ENCODE data around the gene ERCC5.

ERCC5 gene

DNA sequence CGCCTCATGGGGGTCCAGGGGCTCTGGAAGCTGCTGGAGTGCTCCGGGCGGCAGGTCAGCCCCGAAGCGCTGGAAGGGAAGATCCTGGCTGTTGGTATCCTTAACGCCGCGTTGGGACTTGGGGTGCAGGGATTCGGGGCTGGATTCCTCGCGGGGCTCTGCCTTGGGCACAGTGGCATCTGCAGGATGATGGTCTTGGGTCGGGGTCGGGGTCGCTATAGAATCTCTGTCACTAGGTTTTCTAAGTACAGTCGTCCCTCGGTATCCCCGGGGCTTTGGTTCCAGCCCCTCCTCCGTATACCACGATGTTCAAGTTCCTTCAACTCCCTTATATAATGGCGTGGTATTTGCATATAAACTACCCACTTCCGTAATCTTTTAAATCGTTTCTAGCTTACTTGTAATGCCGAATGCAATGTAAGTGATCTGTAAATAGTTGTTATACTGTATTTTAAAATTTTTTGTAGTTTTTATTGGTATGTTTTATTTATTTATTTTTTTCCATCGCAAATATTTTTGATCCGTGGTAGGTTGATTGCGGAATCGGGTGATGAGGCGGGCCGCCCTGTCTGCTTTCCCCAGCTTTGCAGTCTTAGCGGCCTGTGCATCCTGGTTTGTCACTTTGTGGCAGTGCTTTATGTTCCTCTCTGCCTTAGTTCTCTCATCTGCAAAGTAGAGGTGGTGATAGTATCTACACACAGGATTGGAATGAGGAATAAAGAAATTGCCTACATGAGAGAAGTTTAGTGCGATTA, 606 bp downstream of the ERCC5 start:
- DNase-seq: peak; percentile 21 to 30

DNA sequence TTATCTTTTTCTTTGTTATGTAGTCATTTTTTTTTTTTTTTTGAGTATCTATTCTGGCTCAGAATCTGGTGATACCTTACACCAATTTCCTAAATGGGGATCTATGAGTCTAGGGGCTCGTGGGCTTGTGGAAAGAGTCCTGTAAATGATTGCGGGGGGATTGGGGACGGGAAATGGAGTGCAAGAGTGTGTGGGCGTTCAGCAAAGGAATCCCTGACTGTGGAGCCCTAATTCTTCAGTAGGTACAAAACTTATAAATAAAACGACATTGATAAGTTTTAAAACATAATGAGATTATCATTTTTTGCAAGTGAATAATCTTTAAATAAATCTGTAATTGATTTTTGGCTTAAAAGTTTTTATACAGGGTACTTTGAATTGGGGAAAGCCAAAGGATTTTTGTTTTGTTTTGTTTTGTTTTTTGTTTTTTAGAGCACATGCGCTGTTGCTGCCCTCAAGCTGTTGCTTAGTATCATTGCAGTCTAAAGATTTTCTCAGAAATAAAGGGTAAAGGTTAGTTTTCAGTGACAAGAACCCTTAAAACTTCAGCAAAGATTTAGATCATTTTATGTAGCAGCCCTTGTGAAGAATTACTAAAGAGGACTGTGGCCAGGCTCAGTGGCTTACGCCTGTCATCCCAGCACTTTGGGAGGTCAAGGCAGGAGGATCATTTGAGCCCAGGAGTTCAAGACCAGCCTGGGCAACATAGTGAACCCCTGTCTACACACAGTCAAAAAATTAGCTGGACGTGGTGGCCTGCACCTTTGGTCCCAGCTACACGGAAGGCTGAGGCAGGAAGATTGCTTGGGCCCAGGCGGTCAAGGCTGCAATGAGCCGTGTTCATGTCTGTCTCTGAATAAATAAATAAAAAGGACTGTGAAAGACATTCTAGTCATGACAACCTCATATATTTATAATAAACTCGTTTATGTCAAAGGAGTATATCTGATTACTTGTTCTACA, 1.7 kb downstream of the ERCC5 start:
- DNase-seq: no peak

DNA sequence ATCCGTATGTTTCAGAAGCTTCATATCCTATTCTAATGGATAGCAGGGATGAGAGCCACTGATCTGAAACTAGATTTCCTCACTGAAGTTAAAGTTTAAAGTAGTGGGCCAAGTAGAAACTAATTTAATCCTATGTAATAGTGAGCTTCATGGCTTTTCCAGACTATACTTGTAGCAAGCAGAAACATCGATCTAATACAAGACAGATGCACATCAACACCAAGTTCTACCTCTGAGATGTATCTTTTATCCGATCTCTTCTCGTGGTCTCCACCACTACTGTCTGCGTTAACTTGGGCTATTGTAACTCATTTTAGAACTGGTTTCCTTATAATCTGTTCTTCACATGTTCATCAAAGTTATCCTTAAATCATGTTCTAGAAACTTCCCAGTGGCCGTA, 3.1 kb downstream of the ERCC5 start:
- no peak for DNase-seq

GRCh38 chr13:102852556-102852955, 6.7 kb downstream of the ERCC5 start:
- no peak for DNase-seq

DNA sequence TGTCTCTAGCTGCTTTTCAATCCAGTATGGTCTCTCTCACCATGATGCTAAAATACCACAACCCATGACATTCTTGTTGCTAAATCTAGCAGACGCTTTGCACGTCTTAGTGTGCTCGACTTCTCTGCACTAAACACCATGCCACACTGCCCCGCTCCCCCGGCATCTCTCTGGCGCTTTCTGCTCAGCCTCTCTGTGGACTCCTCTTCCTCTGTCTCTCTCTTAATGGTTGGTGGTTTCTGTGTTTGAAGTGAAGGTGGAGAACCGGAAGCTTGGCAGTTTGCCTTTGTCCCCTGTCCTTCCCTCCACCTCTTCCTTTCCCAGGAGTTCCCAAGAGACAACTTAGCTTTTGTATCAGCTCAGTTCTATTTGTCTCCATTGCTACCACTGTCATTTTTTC, 8.8 kb downstream of the ERCC5 start:
- DNase-seq: no peak

- DNase-seq: no peak
These were observed 10.7 kb downstream of the ERCC5 start for GRCh38 chr13:102856557-102856956.

DNA sequence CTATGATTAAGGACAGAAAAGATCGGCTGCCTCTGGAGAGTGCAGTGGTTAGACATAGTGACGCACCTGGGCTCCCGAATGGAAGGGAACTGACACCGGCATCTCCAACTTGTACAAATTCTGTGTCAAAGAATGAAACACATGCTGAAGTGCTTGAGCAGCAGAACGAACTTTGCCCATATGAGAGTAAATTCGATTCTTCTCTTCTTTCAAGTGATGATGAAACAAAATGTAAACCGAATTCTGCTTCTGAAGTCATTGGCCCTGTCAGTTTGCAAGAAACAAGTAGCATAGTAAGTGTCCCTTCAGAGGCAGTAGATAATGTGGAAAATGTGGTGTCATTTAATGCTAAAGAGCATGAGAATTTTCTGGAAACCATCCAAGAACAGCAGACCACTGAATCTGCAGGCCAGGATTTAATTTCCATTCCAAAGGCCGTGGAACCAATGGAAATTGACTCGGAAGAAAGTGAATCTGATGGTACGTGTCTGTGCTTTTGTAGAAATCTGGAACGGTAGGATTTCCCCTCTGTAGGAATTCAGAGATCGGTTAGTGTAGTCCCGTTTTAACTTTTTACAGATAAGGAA, 16.9 kb downstream of the ERCC5 start:
- DNase-seq: no peak

GRCh38 chr13:102863590-102863989, 17.8 kb downstream of the ERCC5 start:
- DNase-seq: no peak

- no peak for DNase-seq
These were observed 22.6 kb downstream of the ERCC5 start for GRCh38 chr13:102868366-102868936.

GRCh38 chr13:102869948-102870676, 24.3 kb downstream of the ERCC5 start:
- no peak for DNase-seq

DNA sequence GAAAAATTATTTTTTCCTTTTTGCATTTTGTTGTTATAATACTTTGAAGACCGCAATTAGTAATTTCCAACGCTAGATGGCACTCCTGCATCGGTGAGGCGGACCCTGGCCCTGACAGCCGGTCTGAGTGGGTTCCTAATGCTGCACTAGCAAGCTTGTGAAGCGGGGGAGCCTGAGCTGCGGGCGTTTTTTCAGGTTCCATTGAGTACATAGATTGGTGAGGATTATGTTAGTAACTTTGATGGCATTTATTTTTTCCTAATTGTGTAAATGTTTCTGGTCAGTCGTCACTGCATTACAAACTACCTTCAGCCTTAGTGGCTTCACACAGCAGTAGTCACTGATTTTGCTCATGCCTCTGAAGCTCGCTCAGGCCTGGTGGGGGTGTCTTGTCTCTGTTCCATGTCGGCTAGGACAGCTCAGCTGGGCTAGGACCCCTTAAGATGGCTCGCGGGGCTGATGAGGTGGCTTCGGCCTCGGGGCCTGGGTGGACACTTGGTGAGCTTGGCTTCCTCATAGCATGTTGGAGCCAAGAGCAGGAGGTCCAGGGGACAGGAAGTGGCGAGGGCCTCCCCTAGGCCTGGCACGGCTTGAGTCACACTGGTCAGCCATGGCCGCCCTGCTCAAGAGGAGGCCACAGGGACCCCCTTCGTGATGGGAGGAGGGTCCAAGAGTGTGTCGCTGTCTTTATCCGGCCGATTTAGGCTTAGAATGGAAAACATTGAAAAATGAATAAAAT, 25.0 kb downstream of the ERCC5 start:
- peak; percentile 29 to 30 for DNase-seq

GRCh38 chr13:102872131-102872530, 26.3 kb downstream of the ERCC5 start:
- no peak for DNase-seq

DNA sequence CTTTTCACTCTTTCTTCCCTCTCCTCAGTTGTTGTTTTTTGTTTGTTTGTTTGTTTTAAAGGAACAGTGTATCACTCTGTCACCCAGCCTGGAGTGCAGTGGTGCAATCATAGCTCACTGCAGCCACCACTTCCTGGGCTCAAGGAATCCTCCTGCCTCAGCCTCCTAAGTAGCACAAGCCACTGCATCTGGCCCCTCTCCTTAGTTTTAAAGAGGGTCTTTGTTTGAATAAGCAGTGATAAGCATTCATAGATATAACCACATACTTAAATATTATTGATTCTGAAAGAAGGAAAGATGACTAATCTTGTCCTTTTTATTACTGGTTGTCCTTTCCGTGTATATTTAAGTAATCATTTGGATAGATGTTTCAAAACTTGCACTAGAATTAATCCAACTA, 26.7 kb downstream of the ERCC5 start:
- DNase-seq: no peak

DNA sequence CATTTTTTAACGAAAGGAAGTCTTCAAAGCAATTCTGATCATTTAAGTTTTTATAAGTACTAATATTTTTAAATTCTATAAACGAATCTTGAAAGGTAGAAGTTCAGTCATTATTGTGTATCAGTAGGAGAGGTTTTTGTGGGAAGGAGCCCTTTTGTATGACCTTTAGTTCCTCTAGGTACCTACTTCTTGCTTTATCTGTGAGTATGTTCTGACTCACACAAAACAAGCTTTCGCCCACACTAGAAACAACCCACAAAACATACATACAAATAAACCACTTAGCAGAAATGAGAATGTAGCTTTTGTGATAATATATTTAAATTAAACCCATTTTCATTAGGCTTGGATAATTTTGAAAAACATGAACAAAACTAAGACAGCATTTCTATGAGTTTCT, 27.8 kb downstream of the ERCC5 start:
- DNase-seq: no peak

DNA sequence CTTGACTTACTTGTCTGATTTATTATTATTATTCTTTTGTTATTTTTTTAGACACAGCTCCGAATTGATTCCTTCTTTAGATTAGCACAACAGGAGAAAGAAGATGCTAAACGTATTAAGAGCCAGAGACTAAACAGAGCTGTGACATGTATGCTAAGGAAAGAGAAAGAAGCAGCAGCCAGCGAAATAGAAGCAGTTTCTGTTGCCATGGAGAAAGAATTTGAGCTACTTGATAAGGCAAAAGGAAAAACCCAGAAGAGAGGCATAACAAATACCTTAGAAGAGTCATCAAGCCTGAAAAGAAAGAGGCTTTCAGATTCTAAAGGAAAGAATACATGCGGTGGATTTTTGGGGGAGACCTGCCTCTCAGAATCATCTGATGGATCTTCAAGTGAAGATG, 29.4 kb downstream of the ERCC5 start:
- DNase-seq: no peak

- DNase-seq: no peak
These were observed 31.5 kb downstream of the ERCC5 start for GRCh38 chr13:102877303-102877702.

GRCh38 chr13:102878481-102878880, 32.6 kb downstream of the ERCC5 start:
- DNase-seq: no peak

DNA sequence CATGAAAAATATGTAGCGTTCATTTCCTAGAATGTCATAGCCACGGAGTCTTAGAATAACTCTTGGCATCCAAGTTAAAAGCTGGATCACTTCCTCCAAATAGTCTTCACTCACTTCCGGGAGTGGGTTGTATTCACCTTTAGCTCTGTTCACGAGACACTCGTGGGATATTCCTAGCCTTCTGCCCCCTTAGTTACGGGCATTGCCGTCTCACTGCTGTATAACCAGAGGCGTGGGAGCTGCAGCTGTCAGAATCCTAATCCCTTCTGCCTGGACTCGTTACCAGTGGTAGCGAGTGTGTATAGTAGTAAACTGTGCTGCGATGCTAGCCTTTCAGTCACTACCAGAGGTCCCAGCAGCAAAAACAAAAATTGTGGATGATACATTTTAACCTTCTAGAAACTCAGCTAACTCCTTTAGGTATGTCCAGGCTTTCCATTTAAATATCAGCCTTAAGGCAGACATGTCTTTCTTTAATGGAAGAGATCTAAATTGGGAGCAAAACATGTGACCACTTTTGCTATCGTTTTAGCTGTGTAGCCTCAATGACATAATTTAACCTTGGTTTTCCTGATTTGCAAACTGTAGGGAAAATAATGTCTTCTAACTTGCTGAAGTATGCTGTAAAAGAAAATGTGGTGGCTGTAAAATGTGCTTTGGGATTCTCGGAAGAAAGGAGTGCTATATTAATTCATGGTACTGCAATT, 34.1 kb downstream of the ERCC5 start:
- DNase-seq: no peak

- no peak for DNase-seq
These were observed 36.2 kb downstream of the ERCC5 start for GRCh38 chr13:102881819-102882686.

- no peak for DNase-seq
These were observed 46.7 kb downstream of the ERCC5 start for GRCh38 chr13:102892503-102892902.

Measured in stimulated activated CD4-positive, alpha-beta T cell treated with anti-CD3 and anti-CD28 coated beads, Interleukin-4, amount 100 ng/mL, for 4 hours (primary cell).